ENCODE data around the gene MRPS34. TPM values are rescaled to one million over a fixed set of nuclear protein-coding genes. Genes with fewer than 3 reads are reported as not detected.

The MRPS34 gene
- total RNA-seq, 3 donors from 2014 or later: 85.9 to 95.4 (median 87.8) TPM

- TF ChIP-seq POLR2A (IDR thresholded peaks at IDR 0.05): no peak
- TF ChIP-seq POLR2AphosphoS5 (IDR thresholded peaks at IDR 0.05): no peak
- intact Hi-C loops (cut with DNase I; ENCODE audit: low total_unique reads): no loop called here
- H3K4me1 ChIP-seq: no peaks in the 10 kb centered on the region
- H3K4me3 ChIP-seq: no peak overlapping the region
- H3K9me3 ChIP-seq: no peaks in the 10 kb centered on the region
- no peak for DNase-seq (ENCODE audit: low spot score in 2 of 2)
- H3K27me3 ChIP-seq: no peaks in the 10 kb centered on the region
- H3K36me3 ChIP-seq: peaks cover 5% of the 10 kb centered on the region
- no peak overlapping the region for H3K27ac ChIP-seq
Measured at GRCh38 chr16:1763521-1764511, 9.1 kb downstream of the MRPS34 start.

- intact Hi-C loops (cut with DNase I; ENCODE audit: low total_unique reads): no loop called here
- Histone ChIP-seq H3K27me3 (no peaks in the 10 kb centered on the region), H3K36me3 (peaks cover 5% of the 10 kb centered on the region), H3K9me3 (no peaks in the 10 kb centered on the region), H3K4me1 (no peaks in the 10 kb centered on the region), H3K4me3 (no peak overlapping the region), H3K27ac (no peak overlapping the region)
- no peak for DNase-seq (ENCODE audit: low spot score in 2 of 2)
- TF ChIP-seq CTCF (IDR thresholded peaks at IDR 0.05) (no peak), POLR2AphosphoS5 (IDR thresholded peaks at IDR 0.05) (no peak), POLR2A (IDR thresholded peaks at IDR 0.05) (no peak)
Measured at GRCh38 chr16:1762879-1763520, 9.9 kb downstream of the MRPS34 start.

- no peaks in the 10 kb centered on the region for H3K27me3 ChIP-seq
- no peak for DNase-seq (ENCODE audit: low spot score in 2 of 2)
- no peaks in the 10 kb centered on the region for H3K9me3 ChIP-seq
- intact Hi-C loops (cut with DNase I; ENCODE audit: low total_unique reads): no loop called here
- H3K4me3 ChIP-seq: no peak overlapping the region
- no peak overlapping the region for H3K27ac ChIP-seq
- no peaks in the 10 kb centered on the region for H3K4me1 ChIP-seq
- TF ChIP-seq POLR2AphosphoS5 (IDR thresholded peaks at IDR 0.05): no peak
- no peak for TF ChIP-seq POLR2A (IDR thresholded peaks at IDR 0.05)
- no peak for TF ChIP-seq CTCF (IDR thresholded peaks at IDR 0.05)
- H3K36me3 ChIP-seq: peaks cover 5% of the 10 kb centered on the region
Measured at GRCh38 chr16:1762196-1762878, 10.6 kb downstream of the MRPS34 start.

- Histone ChIP-seq H3K4me3 (no peak overlapping the region), H3K27me3 (no peaks in the 10 kb centered on the region), H3K4me1 (no peaks in the 10 kb centered on the region), H3K36me3 (peaks cover 5% of the 10 kb centered on the region), H3K9me3 (no peaks in the 10 kb centered on the region), H3K27ac (no peak overlapping the region)
- intact Hi-C loops (cut with DNase I; ENCODE audit: low total_unique reads): no loop called here
- no peak for DNase-seq (ENCODE audit: low spot score in 2 of 2)
- TF ChIP-seq POLR2A (IDR thresholded peaks at IDR 0.05): no peak
- TF ChIP-seq POLR2AphosphoS5 (IDR thresholded peaks at IDR 0.05): no peak
- TF ChIP-seq CTCF (IDR thresholded peaks at IDR 0.05): no peak
Measured at GRCh38 chr16:1761751-1762150, 11.2 kb downstream of the MRPS34 start.

GRCh38 chr16:1760911-1761310 lies 12.0 kb downstream of the MRPS34 start:
- Histone ChIP-seq H3K9me3 (no peaks in the 10 kb centered on the region), H3K4me1 (no peaks in the 10 kb centered on the region), H3K27ac (no peak overlapping the region), H3K36me3 (peaks cover 5% of the 10 kb centered on the region), H3K4me3 (no peak overlapping the region), H3K27me3 (no peaks in the 10 kb centered on the region)
- DNase-seq (ENCODE audit: low spot score in 2 of 2): no peak
- intact Hi-C loops (cut with DNase I; ENCODE audit: low total_unique reads): no loop called here
- TF ChIP-seq CTCF (IDR thresholded peaks at IDR 0.05) (no peak), POLR2AphosphoS5 (IDR thresholded peaks at IDR 0.05) (no peak), POLR2A (IDR thresholded peaks at IDR 0.05) (no peak)
